HEK293 (cell line): ENCODE measurements around the gene PLEKHA3.
A peak's percentile ranks its signal among the peaks of the same experiment; 100 is the strongest.

Source experiments
- CTCF ChIA-PET: fragments of 350-600 bp; formaldehyde crosslinking; extraction: SDS; loops from one replicate; lab custom pipeline; 2021; ENCODE audit warnings: antibody characterized with exemption; lab: Yijun Ruan, JAX
- POLR2A ChIA-PET: fragments of 300-600 bp; formaldehyde crosslinking; extraction: SDS; loops from one replicate; lab custom pipeline; 2020; ENCODE audit warnings: antibody characterized with exemption, inconsistent platforms; lab: Yijun Ruan, JAX
- H3K27ac ChIP-seq: fragments of 200-500 bp; sonication (Bioruptor generic); 2 replicates; pipeline ENCODE4 v1.5.1; 2014; ENCODE audit warnings: low read depth, low read length, control low read depth, inconsistent platforms; ENCODE audit errors: extremely low read depth
- H3K36me3 ChIP-seq, 2 experiments: fragments of 200-500 bp in 1 of 2; sonication (Bioruptor generic) in 1 of 2; 1 replicate in 1 of 2; 2 replicates in 1 of 2; pipeline ENCODE4 v1.5.1; 2014 to 2017; ENCODE audit warnings: inconsistent platforms in 2 of 2, low read length in 2 of 2; ENCODE audit not compliant: control insufficient read depth in 2 of 2, insufficient read depth in 1 of 2
- H3K4me1 ChIP-seq: fragments of 200-500 bp; sonication (Bioruptor generic); 2 replicates; pipeline ENCODE4 v1.5.1; 2014; ENCODE audit warnings: mild to moderate bottlenecking, low read length, inconsistent platforms; ENCODE audit not compliant: control insufficient read depth, insufficient read depth
- H3K4me3 ChIP-seq: 2 replicates; pipeline ENCODE4 v1.5.1; 2011; ENCODE audit warnings: low read depth, mild to moderate bottlenecking, control low read depth, low read length, moderate library complexity
- H3K9me3 ChIP-seq: fragments of 200-500 bp; sonication (Bioruptor generic); 2 replicates; pipeline ENCODE4 v1.5.1; 2014; ENCODE audit warnings: low read depth, low read length, inconsistent platforms; ENCODE audit not compliant: control insufficient read depth, insufficient read depth
- FEZF1 ChIP-seq: fragments of 450-650 bp; formaldehyde crosslinking; IDR thresholded peaks from 2 replicates; pipeline ENCODE4 v1.5.1; 2016; ENCODE audit warnings: missing biosample characterization, missing genetic modification characterization
- HOXD13 ChIP-seq: sonication (generic); formaldehyde crosslinking; IDR thresholded peaks from 2 replicates; pipeline ENCODE4 v1.8.0; 2022; ENCODE audit warnings: missing genetic modification reagents, borderline replicate concordance
- IKZF3 ChIP-seq: fragments of 450-650 bp; IDR thresholded peaks from 2 replicates; pipeline ENCODE4 v1.5.0; 2018; ENCODE audit warnings: missing biosample characterization, mild to moderate bottlenecking, missing genetic modification characterization, moderate library complexity
- KLF16 ChIP-seq: fragments of 450-650 bp; formaldehyde crosslinking; IDR thresholded peaks from 2 replicates; pipeline ENCODE4 v1.5.1; 2017; ENCODE audit warnings: missing biosample characterization, missing genetic modification characterization
- MYNN ChIP-seq: fragments of 450-650 bp; formaldehyde crosslinking; IDR thresholded peaks from 2 replicates; pipeline ENCODE4 v1.5.1; 2016; ENCODE audit warnings: missing biosample characterization, missing genetic modification characterization, borderline replicate concordance
- OVOL3 ChIP-seq: fragments of 450-650 bp; formaldehyde crosslinking; IDR thresholded peaks from 2 replicates; pipeline ENCODE4 v1.5.1; 2016; ENCODE audit warnings: missing biosample characterization, missing genetic modification characterization
- SP3 ChIP-seq: fragments of 450-650 bp; formaldehyde crosslinking; IDR thresholded peaks from 2 replicates; pipeline ENCODE4 v1.5.1; 2016; ENCODE audit warnings: missing biosample characterization, missing genetic modification characterization
- YY2 ChIP-seq: fragments of 450-650 bp; formaldehyde crosslinking; IDR thresholded peaks from 2 replicates; pipeline ENCODE4 v1.5.1; 2016; ENCODE audit warnings: missing biosample characterization, missing genetic modification characterization
- ZBTB48 ChIP-seq: fragments of 450-650 bp; formaldehyde crosslinking; IDR thresholded peaks from 2 replicates; pipeline ENCODE4 v1.5.1; 2016; ENCODE audit warnings: missing biosample characterization, missing genetic modification characterization
- ZNF121 ChIP-seq: fragments of 450-650 bp; formaldehyde crosslinking; IDR thresholded peaks from 2 replicates; pipeline ENCODE4 v1.5.1; 2016; ENCODE audit warnings: missing biosample characterization, missing genetic modification characterization
- ZNF138 ChIP-seq: fragments of 450-650 bp; formaldehyde crosslinking; IDR thresholded peaks from 2 replicates; pipeline ENCODE4 v1.5.1; 2016; ENCODE audit warnings: missing biosample characterization, missing genetic modification characterization, borderline replicate concordance
- ZNF169 ChIP-seq: fragments of 450-650 bp; formaldehyde crosslinking; IDR thresholded peaks from 2 replicates; pipeline ENCODE4 v1.5.1; 2016; ENCODE audit warnings: missing biosample characterization, missing genetic modification characterization
- ZNF214 ChIP-seq: fragments of 450-650 bp; formaldehyde crosslinking; IDR thresholded peaks from 2 replicates; pipeline ENCODE4 v1.5.1; 2017; ENCODE audit warnings: missing biosample characterization, mild to moderate bottlenecking, missing genetic modification characterization, borderline replicate concordance
- ZNF350 ChIP-seq: fragments of 450-650 bp; formaldehyde crosslinking; IDR thresholded peaks from 2 replicates; pipeline ENCODE4 v1.5.0; 2017; ENCODE audit warnings: missing biosample characterization, mild to moderate bottlenecking, missing genetic modification characterization
- ZNF366 ChIP-seq: fragments of 450-650 bp; formaldehyde crosslinking; conservative IDR thresholded peaks from 2 replicates; pipeline ENCODE4 v1.5.1; 2016; ENCODE audit warnings: missing biosample characterization, missing genetic modification characterization
- ZNF37A ChIP-seq: fragments of 450-650 bp; IDR thresholded peaks from 2 replicates; pipeline ENCODE4 v1.5.1; 2018; ENCODE audit warnings: missing biosample characterization, missing genetic modification characterization
- ZNF449 ChIP-seq: fragments of 450-650 bp; formaldehyde crosslinking; IDR thresholded peaks from 2 replicates; pipeline ENCODE4 v1.5.1; 2017; ENCODE audit warnings: missing biosample characterization, mild to moderate bottlenecking, missing genetic modification characterization, moderate library complexity
- ZNF501 ChIP-seq: fragments of 450-650 bp; formaldehyde crosslinking; IDR thresholded peaks from 2 replicates; pipeline ENCODE4 v1.5.1; 2016; ENCODE audit warnings: missing biosample characterization, missing genetic modification characterization
- ZNF544 ChIP-seq: fragments of 450-650 bp; formaldehyde crosslinking; IDR thresholded peaks from 2 replicates; pipeline ENCODE4 v1.5.0; 2017; ENCODE audit warnings: missing biosample characterization, missing genetic modification characterization
- ZNF629 ChIP-seq: fragments of 450-650 bp; formaldehyde crosslinking; IDR thresholded peaks from 2 replicates; pipeline ENCODE4 v1.5.1; 2017; ENCODE audit warnings: missing biosample characterization, missing genetic modification characterization
- ZNF704 ChIP-seq: fragments of 450-650 bp; formaldehyde crosslinking; IDR thresholded peaks from 2 replicates; pipeline ENCODE4 v1.5.1; 2016; ENCODE audit warnings: missing biosample characterization, missing genetic modification characterization
- ZNF768 ChIP-seq: fragments of 450-650 bp; formaldehyde crosslinking; IDR thresholded peaks from 2 replicates; pipeline ENCODE4 v1.5.1; 2018; ENCODE audit warnings: missing biosample characterization, mild to moderate bottlenecking, missing genetic modification characterization
- ZSCAN30 ChIP-seq: fragments of 450-650 bp; IDR thresholded peaks from 2 replicates; pipeline ENCODE4 v1.5.1; 2018; ENCODE audit warnings: missing biosample characterization, mild to moderate bottlenecking, missing genetic modification characterization, moderate library complexity
- TF ChIP-seq, protein P1 (sequence below): fragments of 450-650 bp; formaldehyde crosslinking; IDR thresholded peaks from 2 replicates; pipeline ENCODE4 v1.5.1; 2016; ENCODE audit warnings: missing biosample characterization, missing genetic modification characterization, low read depth
- TF ChIP-seq, protein P2 (sequence below): fragments of 450-650 bp; formaldehyde crosslinking; IDR thresholded peaks from 2 replicates; pipeline ENCODE4 v1.5.1; 2016; ENCODE audit warnings: missing biosample characterization, missing genetic modification characterization
- TF ChIP-seq, protein P3 (sequence below): fragments of 450-650 bp; formaldehyde crosslinking; conservative IDR thresholded peaks from 2 replicates; pipeline ENCODE4 v1.5.1; 2016; ENCODE audit warnings: low read depth, missing biosample characterization, missing genetic modification characterization

PLEKHA3 gene

DNA sequence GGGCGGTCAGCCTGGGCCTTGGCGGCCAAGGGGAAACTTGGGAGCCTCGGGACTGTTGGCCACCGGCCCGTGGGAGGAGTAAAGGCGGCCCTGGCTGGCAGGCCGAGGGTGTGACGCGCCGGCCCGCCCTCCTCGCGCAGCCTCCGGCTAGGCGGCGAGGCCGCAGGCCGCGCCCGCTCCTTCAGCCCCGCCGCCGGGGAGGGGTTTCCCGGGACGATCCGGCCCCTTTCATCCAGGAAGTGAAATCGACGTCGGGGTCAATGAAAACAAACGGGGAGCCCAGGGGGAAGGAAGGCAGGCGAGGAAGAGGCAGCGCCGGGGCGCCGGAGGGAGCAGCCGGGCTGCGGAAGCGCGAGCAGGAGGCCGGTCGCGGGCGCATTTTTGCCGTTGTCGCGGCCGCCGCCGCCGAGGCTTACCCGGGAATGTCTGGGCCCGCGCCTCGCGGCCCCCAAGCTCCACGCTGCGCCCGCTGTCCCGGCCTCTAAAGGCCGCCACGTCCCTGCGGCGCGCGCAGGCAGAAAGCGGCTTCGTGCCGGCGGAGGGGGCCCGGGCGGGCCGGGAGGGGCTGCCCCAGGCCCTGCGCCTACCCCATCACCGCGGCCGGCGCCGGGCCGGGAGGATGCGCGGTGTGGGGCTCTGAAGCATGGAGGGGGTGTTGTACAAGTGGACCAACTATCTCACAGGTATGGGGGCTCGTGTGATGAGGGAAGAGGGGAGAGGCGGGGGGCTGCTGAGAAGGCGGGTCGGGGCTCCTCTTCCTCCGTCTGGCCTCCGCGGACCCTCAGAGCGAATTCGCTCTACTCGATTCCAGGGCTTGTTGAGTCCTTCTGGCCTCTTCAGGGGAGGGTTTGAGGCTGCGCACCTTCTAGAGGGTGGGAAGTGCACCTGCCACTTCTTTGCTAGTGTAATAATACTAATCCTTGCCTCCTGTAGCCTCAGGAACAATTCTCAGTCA, at the start of gene PLEKHA3:
PLEKHA3 (plus strand) TSS at position 231 of the 955 bp plus-strand sequence; CDS start at position 644, 413 bp downstream.
- H3K27ac ChIP-seq: peak within 1 kb of the TSS; percentile 60
- no peaks in the 10 kb centered on the region for H3K36me3 ChIP-seq
- H3K4me3 ChIP-seq: peak within 1 kb of the TSS; percentile 87
- ChIA-PET CTCF (interaction anchor here (1.1 kb wide), 1 partner anchor 13 kb away, joined by 3 read pairs; no protein-coding TSS in a partner anchor), POLR2A (interaction anchor here (0.7 to 1.5 kb wide), 3 partner anchors 20 to 368 kb away, joined by 3 to 12 read pairs (median 4); partner anchors contain the start of genes PJVK, PRKRA and RBM45)
- H3K9me3 ChIP-seq: no peaks in the 10 kb centered on the region
- peaks cover 13% of the 10 kb centered on the region for H3K4me1 ChIP-seq
- TF ChIP-seq ZNF138 (tag by site-specific recombination): no peak
- no peak for TF ChIP-seq ZBTB48 (tag by site-specific recombination)
- TF ChIP-seq ZNF214: no peak
- TF ChIP-seq HOXD13 (CRISPR knock-in tag): no peak
- TF ChIP-seq ZNF544 (tag by site-specific recombination): no peak
- TF ChIP-seq SP3 (tag by site-specific recombination): peak; percentile 49
- no peak for TF ChIP-seq FEZF1 (tag by site-specific recombination)
- TF ChIP-seq, protein P1, sequence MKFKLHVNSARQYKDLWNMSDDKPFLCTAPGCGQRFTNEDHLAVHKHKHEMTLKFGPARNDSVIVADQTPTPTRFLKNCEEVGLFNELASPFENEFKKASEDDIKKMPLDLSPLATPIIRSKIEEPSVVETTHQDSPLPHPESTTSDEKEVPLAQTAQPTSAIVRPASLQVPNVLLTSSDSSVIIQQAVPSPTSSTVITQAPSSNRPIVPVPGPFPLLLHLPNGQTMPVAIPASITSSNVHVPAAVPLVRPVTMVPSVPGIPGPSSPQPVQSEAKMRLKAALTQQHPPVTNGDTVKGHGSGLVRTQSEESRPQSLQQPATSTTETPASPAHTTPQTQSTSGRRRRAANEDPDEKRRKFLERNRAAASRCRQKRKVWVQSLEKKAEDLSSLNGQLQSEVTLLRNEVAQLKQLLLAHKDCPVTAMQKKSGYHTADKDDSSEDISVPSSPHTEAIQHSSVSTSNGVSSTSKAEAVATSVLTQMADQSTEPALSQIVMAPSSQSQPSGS (tag by site-specific recombination): no peak
- TF ChIP-seq ZSCAN30 (tag by site-specific recombination): peak; percentile 87
- no peak for TF ChIP-seq ZNF704
- no peak for TF ChIP-seq ZNF350
- no peak for TF ChIP-seq MYNN (tag by site-specific recombination)
- peak; percentile 33; the same call in 1 of the 2 replicates for TF ChIP-seq ZNF449 (tag by site-specific recombination)
- TF ChIP-seq ZNF121 (tag by site-specific recombination): no peak
- no peak for TF ChIP-seq ZNF501 (tag by site-specific recombination)
- TF ChIP-seq IKZF3: peak; percentile 95
- no peak for TF ChIP-seq OVOL3 (tag by site-specific recombination)
- TF ChIP-seq, protein P2, sequence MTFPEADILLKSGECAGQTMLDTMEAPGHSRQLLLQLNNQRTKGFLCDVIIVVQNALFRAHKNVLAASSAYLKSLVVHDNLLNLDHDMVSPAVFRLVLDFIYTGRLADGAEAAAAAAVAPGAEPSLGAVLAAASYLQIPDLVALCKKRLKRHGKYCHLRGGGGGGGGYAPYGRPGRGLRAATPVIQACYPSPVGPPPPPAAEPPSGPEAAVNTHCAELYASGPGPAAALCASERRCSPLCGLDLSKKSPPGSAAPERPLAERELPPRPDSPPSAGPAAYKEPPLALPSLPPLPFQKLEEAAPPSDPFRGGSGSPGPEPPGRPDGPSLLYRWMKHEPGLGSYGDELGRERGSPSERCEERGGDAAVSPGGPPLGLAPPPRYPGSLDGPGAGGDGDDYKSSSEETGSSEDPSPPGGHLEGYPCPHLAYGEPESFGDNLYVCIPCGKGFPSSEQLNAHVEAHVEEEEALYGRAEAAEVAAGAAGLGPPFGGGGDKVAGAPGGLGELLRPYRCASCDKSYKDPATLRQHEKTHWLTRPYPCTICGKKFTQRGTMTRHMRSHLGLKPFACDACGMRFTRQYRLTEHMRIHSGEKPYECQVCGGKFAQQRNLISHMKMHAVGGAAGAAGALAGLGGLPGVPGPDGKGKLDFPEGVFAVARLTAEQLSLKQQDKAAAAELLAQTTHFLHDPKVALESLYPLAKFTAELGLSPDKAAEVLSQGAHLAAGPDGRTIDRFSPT (tag by site-specific recombination): no peak
- TF ChIP-seq ZNF366 (tag by site-specific recombination): no peak
- TF ChIP-seq ZNF169 (tag by site-specific recombination): no peak
- no peak for TF ChIP-seq ZNF629 (tag by site-specific recombination)
- no peak for TF ChIP-seq YY2 (tag by site-specific recombination)
- TF ChIP-seq, protein P3, sequence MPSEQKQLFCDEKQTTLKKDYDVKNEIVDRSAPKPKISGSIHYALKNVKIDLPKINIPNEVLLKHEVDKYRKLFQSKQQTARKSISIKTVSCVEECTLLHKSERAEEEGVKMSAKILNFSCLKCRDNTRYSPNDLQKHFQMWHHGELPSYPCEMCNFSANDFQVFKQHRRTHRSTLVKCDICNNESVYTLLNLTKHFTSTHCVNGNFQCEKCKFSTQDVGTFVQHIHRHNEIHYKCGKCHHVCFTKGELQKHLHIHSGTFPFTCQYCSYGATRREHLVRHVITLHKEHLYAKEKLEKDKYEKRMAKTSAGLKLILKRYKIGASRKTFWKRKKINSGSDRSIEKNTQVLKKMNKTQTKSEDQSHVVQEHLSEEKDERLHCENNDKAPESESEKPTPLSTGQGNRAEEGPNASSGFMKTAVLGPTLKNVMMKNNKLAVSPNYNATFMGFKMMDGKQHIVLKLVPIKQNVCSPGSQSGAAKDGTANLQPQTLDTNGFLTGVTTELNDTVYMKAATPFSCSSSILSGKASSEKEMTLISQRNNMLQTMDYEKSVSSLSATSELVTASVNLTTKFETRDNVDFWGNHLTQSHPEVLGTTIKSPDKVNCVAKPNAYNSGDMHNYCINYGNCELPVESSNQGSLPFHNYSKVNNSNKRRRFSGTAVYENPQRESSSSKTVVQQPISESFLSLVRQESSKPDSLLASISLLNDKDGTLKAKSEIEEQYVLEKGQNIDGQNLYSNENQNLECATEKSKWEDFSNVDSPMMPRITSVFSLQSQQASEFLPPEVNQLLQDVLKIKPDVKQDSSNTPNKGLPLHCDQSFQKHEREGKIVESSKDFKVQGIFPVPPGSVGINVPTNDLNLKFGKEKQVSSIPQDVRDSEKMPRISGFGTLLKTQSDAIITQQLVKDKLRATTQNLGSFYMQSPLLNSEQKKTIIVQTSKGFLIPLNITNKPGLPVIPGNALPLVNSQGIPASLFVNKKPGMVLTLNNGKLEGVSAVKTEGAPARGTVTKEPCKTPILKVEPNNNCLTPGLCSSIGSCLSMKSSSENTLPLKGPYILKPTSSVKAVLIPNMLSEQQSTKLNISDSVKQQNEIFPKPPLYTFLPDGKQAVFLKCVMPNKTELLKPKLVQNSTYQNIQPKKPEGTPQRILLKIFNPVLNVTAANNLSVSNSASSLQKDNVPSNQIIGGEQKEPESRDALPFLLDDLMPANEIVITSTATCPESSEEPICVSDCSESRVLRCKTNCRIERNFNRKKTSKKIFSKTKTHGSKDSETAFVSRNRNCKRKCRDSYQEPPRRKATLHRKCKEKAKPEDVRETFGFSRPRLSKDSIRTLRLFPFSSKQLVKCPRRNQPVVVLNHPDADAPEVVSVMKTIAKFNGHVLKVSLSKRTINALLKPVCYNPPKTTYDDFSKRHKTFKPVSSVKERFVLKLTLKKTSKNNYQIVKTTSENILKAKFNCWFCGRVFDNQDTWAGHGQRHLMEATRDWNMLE (tag by site-specific recombination): no peak
- TF ChIP-seq ZNF768 (tag by site-specific recombination): no peak
- TF ChIP-seq ZNF37A (tag by site-specific recombination): no peak
- TF ChIP-seq KLF16 (tag by site-specific recombination): no peak
